ENCODE measurements around the gene FBXO44.

The FBXO44 gene

DNA sequence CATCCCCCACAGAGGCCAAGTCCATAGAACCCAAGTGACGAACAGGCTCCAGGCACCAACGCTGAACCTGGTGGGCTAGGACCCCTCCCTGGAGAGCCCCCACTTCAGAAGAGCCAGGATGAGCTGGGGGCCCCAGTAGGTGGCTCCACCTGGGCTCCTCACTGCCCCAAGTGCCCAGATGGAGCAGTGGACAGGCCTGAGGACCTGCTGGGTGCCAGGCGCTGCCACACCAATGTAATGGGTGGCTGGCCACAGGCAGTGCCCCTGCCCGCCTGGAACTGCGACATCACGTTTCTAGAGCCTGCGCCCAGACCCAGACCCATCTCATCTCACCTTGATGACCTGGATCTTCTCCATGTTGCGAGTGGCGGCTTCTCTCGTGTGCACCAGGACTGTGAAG, 20.6 kb downstream of the FBXO44 start:
- H3K27ac ChIP-seq = no peak overlapping the region
- TF ChIP-seq, protein P1, sequence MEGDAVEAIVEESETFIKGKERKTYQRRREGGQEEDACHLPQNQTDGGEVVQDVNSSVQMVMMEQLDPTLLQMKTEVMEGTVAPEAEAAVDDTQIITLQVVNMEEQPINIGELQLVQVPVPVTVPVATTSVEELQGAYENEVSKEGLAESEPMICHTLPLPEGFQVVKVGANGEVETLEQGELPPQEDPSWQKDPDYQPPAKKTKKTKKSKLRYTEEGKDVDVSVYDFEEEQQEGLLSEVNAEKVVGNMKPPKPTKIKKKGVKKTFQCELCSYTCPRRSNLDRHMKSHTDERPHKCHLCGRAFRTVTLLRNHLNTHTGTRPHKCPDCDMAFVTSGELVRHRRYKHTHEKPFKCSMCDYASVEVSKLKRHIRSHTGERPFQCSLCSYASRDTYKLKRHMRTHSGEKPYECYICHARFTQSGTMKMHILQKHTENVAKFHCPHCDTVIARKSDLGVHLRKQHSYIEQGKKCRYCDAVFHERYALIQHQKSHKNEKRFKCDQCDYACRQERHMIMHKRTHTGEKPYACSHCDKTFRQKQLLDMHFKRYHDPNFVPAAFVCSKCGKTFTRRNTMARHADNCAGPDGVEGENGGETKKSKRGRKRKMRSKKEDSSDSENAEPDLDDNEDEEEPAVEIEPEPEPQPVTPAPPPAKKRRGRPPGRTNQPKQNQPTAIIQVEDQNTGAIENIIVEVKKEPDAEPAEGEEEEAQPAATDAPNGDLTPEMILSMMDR (conservative IDR thresholded peaks at IDR 0.05) = no peak
- no peak for TF ChIP-seq ZFX (IDR thresholded peaks at IDR 0.05)

DNA sequence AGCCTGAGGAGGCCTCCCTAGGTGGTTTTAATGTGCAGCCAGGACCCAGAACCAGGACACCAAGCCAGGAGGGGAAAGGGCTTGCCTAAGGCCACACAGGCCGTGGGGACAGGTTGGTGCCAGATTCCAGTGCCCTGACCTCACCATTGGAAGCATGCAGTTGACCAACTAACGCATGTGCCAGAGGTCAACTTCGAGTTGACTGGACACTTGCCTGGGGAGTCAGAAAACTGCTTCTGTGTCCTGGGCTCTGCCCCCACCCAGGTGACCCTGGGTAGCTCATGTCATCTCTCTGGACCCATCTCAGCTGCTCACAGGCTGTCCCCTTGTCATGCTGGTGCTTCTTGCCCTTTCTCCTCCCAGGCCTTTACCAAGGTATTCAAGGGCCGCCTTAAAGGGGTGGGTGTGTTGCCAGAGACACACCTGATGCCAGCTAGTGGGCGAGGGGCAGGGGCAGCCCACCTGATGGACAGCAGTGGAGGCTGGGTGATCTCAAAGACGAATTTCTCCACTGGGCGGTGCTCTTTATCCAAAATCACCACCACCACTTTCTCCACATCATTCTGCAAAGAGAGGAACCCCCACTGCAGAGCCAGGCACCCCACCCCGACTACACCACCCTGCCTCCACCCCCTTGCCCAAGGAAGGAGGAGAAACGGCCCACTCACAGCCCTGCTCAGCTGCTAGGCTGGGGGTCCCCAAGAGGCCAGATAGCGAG, 21.9 kb downstream of the FBXO44 start:
- no peak overlapping the region for H3K27ac ChIP-seq
- no peak for TF ChIP-seq ZFX (IDR thresholded peaks at IDR 0.05)
- TF ChIP-seq, protein P1 (conservative IDR thresholded peaks at IDR 0.05) = no peak

DNA sequence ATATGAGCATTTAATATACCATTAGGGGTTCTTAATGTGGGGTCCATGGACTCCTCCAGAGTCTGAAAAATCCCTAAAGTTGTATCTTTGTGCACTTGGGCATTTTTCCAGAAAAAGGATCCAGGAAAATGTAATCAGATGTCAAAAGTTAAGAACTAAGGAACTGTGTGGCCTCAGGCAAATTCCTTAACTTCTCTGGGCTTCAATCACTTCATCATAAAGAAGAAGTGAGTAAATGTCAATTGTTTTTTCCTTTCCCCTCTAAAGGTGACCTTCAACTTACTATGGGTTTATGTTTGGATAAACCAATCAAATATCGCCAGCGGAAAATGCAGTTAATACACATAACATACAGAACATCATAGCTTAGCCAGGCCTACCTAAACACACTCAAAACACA, 23.8 kb downstream of the FBXO44 start:
- TF ChIP-seq ZFX (IDR thresholded peaks at IDR 0.05) = no peak
- TF ChIP-seq, protein P1 (conservative IDR thresholded peaks at IDR 0.05) = no peak

DNA sequence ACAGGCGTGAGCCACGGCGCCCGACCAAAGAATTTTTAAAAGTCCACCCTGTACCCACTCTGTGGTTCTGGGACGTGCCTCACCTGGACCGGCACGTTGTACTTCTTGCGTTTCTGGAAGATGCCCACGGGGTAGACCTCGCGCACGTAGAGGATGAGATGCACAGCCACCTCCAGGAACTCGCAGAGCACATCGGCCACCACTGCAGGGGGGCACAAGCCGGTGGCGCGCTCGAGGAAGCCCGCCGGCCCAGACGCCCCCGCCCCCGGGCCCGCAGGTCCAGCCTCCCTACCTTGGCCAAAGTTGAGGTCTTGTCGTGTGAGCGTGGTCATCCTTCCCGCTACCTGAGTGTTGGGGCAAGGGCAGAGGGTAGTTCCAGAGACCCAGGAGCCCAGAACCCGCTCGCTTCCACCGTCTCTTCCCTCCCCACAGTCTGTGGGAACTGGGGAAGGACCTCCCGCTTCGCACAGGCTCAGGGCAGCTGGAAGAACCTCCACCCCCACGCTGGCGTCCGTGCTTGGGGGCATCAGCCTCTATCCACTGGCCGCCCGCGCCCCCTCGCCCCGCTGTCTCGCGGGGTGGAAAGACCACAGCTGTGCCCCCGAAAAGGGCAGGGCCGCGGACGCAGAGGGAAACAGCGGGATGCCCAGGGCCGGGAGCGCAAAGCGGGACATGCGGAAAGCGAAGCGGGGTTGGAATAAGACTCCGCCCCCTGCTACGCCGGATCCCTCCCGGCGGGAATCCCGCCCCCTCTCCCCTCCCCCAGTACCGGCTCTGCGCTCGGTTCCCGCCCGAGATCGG, 25.8 kb downstream of the FBXO44 start:
- H3K27ac ChIP-seq = peak overlapping the region; percentile 76
- TF ChIP-seq, protein P1 (conservative IDR thresholded peaks at IDR 0.05) = no peak
- peak; percentile 60; the same call in 1 of the 2 replicates for TF ChIP-seq ZFX (IDR thresholded peaks at IDR 0.05)

More for the DNA sequence above, 23.8 kb downstream of the FBXO44 start:
- no peak overlapping the region for H3K27ac ChIP-seq

DNA sequence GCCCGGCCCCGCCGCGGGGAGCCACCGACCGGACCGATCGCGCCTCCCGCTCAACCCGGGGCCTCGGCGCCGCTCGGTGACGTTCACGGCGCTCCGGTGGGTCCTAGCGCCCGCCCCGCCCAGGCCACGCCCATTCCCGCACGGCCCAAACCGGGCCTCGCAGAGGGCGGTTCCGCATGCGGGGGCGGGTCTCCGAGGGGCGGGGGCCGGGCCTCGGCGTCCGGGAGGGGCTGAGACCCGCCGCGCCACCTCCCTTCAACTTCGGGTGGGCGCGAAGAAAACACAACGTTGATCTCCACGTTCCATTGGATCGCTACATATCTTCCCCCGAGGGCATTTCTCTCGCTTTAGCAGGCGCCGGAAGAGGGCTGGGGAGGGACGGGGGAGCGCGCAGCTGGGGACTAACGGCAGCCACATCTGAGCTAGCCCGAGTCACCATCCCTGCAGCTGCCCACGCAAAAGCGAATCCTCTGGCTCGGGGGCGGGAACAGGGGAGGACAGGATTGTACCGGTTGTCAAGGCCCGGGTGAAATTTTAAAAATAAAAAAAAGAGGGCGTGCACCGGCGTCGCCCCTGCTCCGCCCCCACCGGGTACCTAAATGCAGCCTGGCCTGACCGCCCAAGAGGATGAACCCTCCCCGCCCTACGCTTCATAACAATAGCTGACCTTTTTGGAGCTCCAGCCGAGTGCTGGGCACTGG, 26.5 kb downstream of the FBXO44 start, which contains the start of gene MAD2L2:
Gene MAD2L2, minus strand, starts transcription at position 78 of the 701 bp plus-strand sequence. CDS start 547 bp downstream, outside the sequence.
- TF ChIP-seq, protein P1 (conservative IDR thresholded peaks at IDR 0.05) = no peak
- no peak for TF ChIP-seq ZFX (IDR thresholded peaks at IDR 0.05)
- peak within 1 kb of the TSS; percentile 76 for H3K27ac ChIP-seq

DNA sequence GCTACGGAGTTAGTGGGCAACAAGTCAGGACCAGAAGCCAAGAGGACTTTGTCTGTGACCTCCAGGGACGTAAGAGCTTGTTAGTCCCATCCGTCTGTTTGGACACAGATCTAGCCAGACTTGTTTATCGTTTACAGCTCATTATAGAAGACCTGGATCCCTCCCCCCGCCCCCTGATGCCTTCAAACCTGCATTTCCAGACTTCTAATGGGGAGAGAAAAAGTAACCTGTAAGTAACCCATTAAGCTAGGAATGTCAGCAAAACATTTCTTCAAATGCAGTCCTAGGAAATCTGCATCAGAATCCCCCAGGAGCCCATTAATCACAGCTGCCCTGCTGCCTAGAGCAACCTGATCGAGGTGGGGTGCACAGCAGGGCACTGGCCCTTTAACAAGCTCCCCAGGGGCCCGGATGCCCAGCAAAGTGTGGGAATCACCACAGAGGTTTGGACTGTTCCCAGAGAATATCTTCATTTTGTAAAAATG, 27.7 kb downstream of the FBXO44 start:
- peak overlapping the region; percentile 76 for H3K27ac ChIP-seq

More for the DNA sequence above, 27.7 kb downstream of the FBXO44 start:
- TF ChIP-seq, protein P1 (conservative IDR thresholded peaks at IDR 0.05) = no peak
- no peak for TF ChIP-seq ZFX (IDR thresholded peaks at IDR 0.05)

Data from C4-2B (cell line).